Measurements from ENCODE around the gene AQP7.

AQP7 gene

GRCh38 chr9:33449715-33450114 lies 47.3 kb upstream of the AQP7 start:
- no peak for ATAC-seq
- no peak for TF ChIP-seq BACH2 (CRISPR knock-in tag; IDR thresholded peaks at IDR 0.05; ENCODE audit: borderline replicate concordance)
- TF ChIP-seq OSR1 (CRISPR knock-in tag; IDR thresholded peaks at IDR 0.05): no peak
- no peak for TF ChIP-seq TSHZ2 (CRISPR knock-in tag; IDR thresholded peaks at IDR 0.05)
- TF ChIP-seq TOX (CRISPR knock-in tag; IDR thresholded peaks at IDR 0.05; ENCODE audit: borderline replicate concordance): no peak
- TF ChIP-seq GLIS3 (CRISPR knock-in tag; IDR thresholded peaks at IDR 0.05): no peak
- no peak for TF ChIP-seq RARB (CRISPR knock-in tag; IDR thresholded peaks at IDR 0.05)
- no peak for TF ChIP-seq ZNF70 (CRISPR knock-in tag; IDR thresholded peaks at IDR 0.05)
- TF ChIP-seq PPARA (CRISPR knock-in tag; IDR thresholded peaks at IDR 0.05; ENCODE audit: borderline replicate concordance): no peak
- TF ChIP-seq CSRNP3 (CRISPR knock-in tag; IDR thresholded peaks at IDR 0.05): no peak
- TF ChIP-seq PATZ1 (CRISPR knock-in tag; IDR thresholded peaks at IDR 0.05; ENCODE audit: borderline replicate concordance): no peak
- TF ChIP-seq CREB5 (CRISPR knock-in tag; IDR thresholded peaks at IDR 0.05; ENCODE audit: low read depth): no peak
- TF ChIP-seq ISL1 (CRISPR knock-in tag; IDR thresholded peaks at IDR 0.05): no peak
- TF ChIP-seq SNAI2 (CRISPR knock-in tag; IDR thresholded peaks at IDR 0.05): no peak
- TF ChIP-seq ZNF565 (CRISPR knock-in tag; conservative IDR thresholded peaks at IDR 0.05; ENCODE audit: low read depth): no peak
- TF ChIP-seq ARNTL (CRISPR knock-in tag; IDR thresholded peaks at IDR 0.05; ENCODE audit: borderline replicate concordance, low read depth): no peak
- no peak for TF ChIP-seq POU6F1 (CRISPR knock-in tag; IDR thresholded peaks at IDR 0.05; ENCODE audit: borderline replicate concordance, low read depth)
- no peak for TF ChIP-seq ZFP30 (CRISPR knock-in tag; IDR thresholded peaks at IDR 0.05)

GRCh38 chr9:33447799-33448553 lies 45.6 kb upstream of the AQP7 start:
- ATAC-seq: peak; percentile 8; the same call in 2 of the 3 replicates

GRCh38 chr9:33446946-33447798 lies 44.8 kb upstream of the AQP7 start, which contains the start of gene AQP3:
Gene AQP3, minus strand, starts transcription at chr9:33447593. Its CDS starts 63 bp downstream, at chr9:33447530.
- peak; percentile 88 for ATAC-seq
- TF ChIP-seq ZC3H10 (CRISPR knock-in tag; IDR thresholded peaks at IDR 0.05): no peak
- no peak for TF ChIP-seq ZNF565 (CRISPR knock-in tag; conservative IDR thresholded peaks at IDR 0.05; ENCODE audit: low read depth)
- no peak for TF ChIP-seq SNAI2 (CRISPR knock-in tag; IDR thresholded peaks at IDR 0.05)

More at GRCh38 chr9:33447799-33448553, 45.6 kb upstream of the AQP7 start:
- TF ChIP-seq PPARA (CRISPR knock-in tag; IDR thresholded peaks at IDR 0.05; ENCODE audit: borderline replicate concordance): no peak
- TF ChIP-seq ZFP3 (CRISPR knock-in tag; IDR thresholded peaks at IDR 0.05): no peak
- no peak for TF ChIP-seq OSR1 (CRISPR knock-in tag; IDR thresholded peaks at IDR 0.05)
